GM10847 (cell line): ENCODE results near the gene KRT17.
"Not testable (repeated sequence)": the region's sequence is repeated elsewhere in the genome, so short reads cannot be mapped to it uniquely, and the experiment has no call there.

Source experiments
- POLR2A ChIP-seq: IDR thresholded peaks from 2 replicates; pipeline ENCODE4 v1.6.1; 2011; ENCODE audit not compliant: insufficient read length; ENCODE audit errors: extremely low read depth

The KRT17 gene

GRCh38 chr17:41612376-41613160 is 11.8 kb downstream of the KRT17 start, which contains the start of gene KRT16:
TSS of gene KRT16 (minus strand) at chr17:41612767. CDS start at chr17:41612688, 79 bp downstream.
- not testable (repeated sequence) for TF ChIP-seq POLR2A

- no peak for TF ChIP-seq POLR2A
Measured at GRCh38 chr17:41610965-41611640, 13.3 kb downstream of the KRT17 start.

GRCh38 chr17:41602524-41602923 is 21.9 kb downstream of the KRT17 start:
- TF ChIP-seq POLR2A = no peak

GRCh38 chr17:41600318-41600717 is 24.1 kb downstream of the KRT17 start:
- TF ChIP-seq POLR2A = no peak

GRCh38 chr17:41599680-41600079 is 24.7 kb downstream of the KRT17 start:
- TF ChIP-seq POLR2A = no peak

GRCh38 chr17:41595585-41595984 is 28.8 kb downstream of the KRT17 start:
- no peak for TF ChIP-seq POLR2A

GRCh38 chr17:41594363-41594915 is 29.9 kb downstream of the KRT17 start:
- no peak for TF ChIP-seq POLR2A

GRCh38 chr17:41593306-41593981 is 30.9 kb downstream of the KRT17 start:
- TF ChIP-seq POLR2A = no peak

- no peak for TF ChIP-seq POLR2A
Measured at GRCh38 chr17:41592601-41593305, 31.6 kb downstream of the KRT17 start.

- no peak for TF ChIP-seq POLR2A
Measured at GRCh38 chr17:41589301-41589700, 35.1 kb downstream of the KRT17 start.

GRCh38 chr17:41588126-41588810 is 36.1 kb downstream of the KRT17 start:
- no peak for TF ChIP-seq POLR2A

GRCh38 chr17:41586863-41587495 is 37.4 kb downstream of the KRT17 start, which contains the start of gene KRT14:
TSS of gene KRT14 (minus strand) at chr17:41586895. CDS start at chr17:41586834, 61 bp downstream.
- no peak for TF ChIP-seq POLR2A

- no peak for TF ChIP-seq POLR2A
Measured at GRCh38 chr17:41585301-41586056, 38.9 kb downstream of the KRT17 start.
